HepG2 (cell line): ENCODE measurements around the gene GSTA1. TPM values are rescaled to one million over a fixed set of nuclear protein-coding genes. Genes with fewer than 3 reads are reported as not detected.

ENCODE experiments used
- CREB1 ChIP-seq, 2 experiments: fragments of 450-650 bp in 1 of 2; IDR thresholded peaks; 2 replicates each; pipeline ENCODE4 v1.6.1; 2016 to 2017; ENCODE audit warnings: control low read depth in 1 of 2, mild to moderate bottlenecking in 1 of 2, missing compliant biosample characterization in 1 of 2, missing genetic modification characterization in 1 of 2
- HMG20A ChIP-seq: IDR thresholded peaks from 2 replicates; pipeline ENCODE4 v1.6.1; 2016; ENCODE audit warnings: borderline replicate concordance
- HNRNPL ChIP-seq: fragments of 200-400 bp; formaldehyde crosslinking; IDR thresholded peaks from 2 replicates; pipeline ENCODE4 v1.6.1; 2017; ENCODE audit warnings: mild to moderate bottlenecking, low read depth, low read length
- JUNB ChIP-seq: sonication (generic); formaldehyde crosslinking; IDR thresholded peaks from 2 replicates; pipeline ENCODE4 v1.8.0; 2022; ENCODE audit warnings: missing genetic modification reagents, mild to moderate bottlenecking, borderline replicate concordance
- LCORL ChIP-seq, 2 experiments: fragments of 450-650 bp in 1 of 2; sonication (generic) in 1 of 2; formaldehyde crosslinking in 1 of 2; IDR thresholded peaks; 2 replicates each; pipeline versions ENCODE4 v1.5.0 to v1.6.1; 2017 to 2020; ENCODE audit warnings: antibody characterized with exemption in 1 of 2, missing genetic modification reagents in 1 of 2
- NFE2L1 ChIP-seq: sonication (generic); formaldehyde crosslinking; IDR thresholded peaks from 2 replicates; pipeline ENCODE4 v1.4.0; 2020; ENCODE audit warnings: missing genetic modification reagents, mild to moderate bottlenecking, borderline replicate concordance
- SAFB2 ChIP-seq: sonication (generic); formaldehyde crosslinking; IDR thresholded peaks from 2 replicates; pipeline ENCODE4 v1.5.1; 2020; ENCODE audit warnings: missing genetic modification reagents, low read depth, mild to moderate bottlenecking, borderline replicate concordance
- SIN3A ChIP-seq: IDR thresholded peaks from 2 replicates; pipeline ENCODE4 v1.6.1; 2011; ENCODE audit warnings: low read depth, mild to moderate bottlenecking, control low read depth, low read length, borderline replicate concordance
- SP4 ChIP-seq: sonication (generic); formaldehyde crosslinking; IDR thresholded peaks from 2 replicates; pipeline ENCODE4 v1.8.1; 2023; ENCODE audit warnings: mild to moderate bottlenecking, missing genetic modification reagents
- ZBTB1 ChIP-seq: sonication (generic); formaldehyde crosslinking; IDR thresholded peaks from 2 replicates; pipeline ENCODE4 v1.4.0; 2020; ENCODE audit warnings: missing genetic modification reagents, borderline replicate concordance
- ZFP36 ChIP-seq: fragments of 150-350 bp; IDR thresholded peaks from 2 replicates; pipeline ENCODE4 v1.6.1; 2018; ENCODE audit warnings: borderline replicate concordance, low read length, low read depth; ENCODE audit not compliant: partially characterized antibody
- ZFYVE20 ChIP-seq: sonication (generic); formaldehyde crosslinking; IDR thresholded peaks from 2 replicates; pipeline ENCODE4 v1.8.0; 2023; ENCODE audit warnings: low read depth, mild to moderate bottlenecking, moderate library complexity, missing genetic modification reagents, borderline replicate concordance
- ZNF124 ChIP-seq: sonication (generic); formaldehyde crosslinking; IDR thresholded peaks from 2 replicates; pipeline ENCODE4 v1.4.0; 2020; ENCODE audit warnings: missing genetic modification reagents
- ZNF317 ChIP-seq: sonication (generic); formaldehyde crosslinking; IDR thresholded peaks from 2 replicates; pipeline ENCODE4 v1.5.0; 2020; ENCODE audit warnings: mild to moderate bottlenecking, missing genetic modification reagents
- ZNF577 ChIP-seq: sonication (generic); formaldehyde crosslinking; IDR thresholded peaks from 2 replicates; pipeline ENCODE4 v1.4.0; 2020; ENCODE audit warnings: mild to moderate bottlenecking, low read depth, missing genetic modification reagents, borderline replicate concordance
- ZNF766 ChIP-seq: sonication (generic); formaldehyde crosslinking; IDR thresholded peaks from 2 replicates; pipeline ENCODE4 v1.5.0; 2020; ENCODE audit warnings: missing genetic modification reagents, borderline replicate concordance
- ZNF773 ChIP-seq: sonication (generic); formaldehyde crosslinking; IDR thresholded peaks from 2 replicates; pipeline ENCODE4 v1.4.0; 2020; ENCODE audit warnings: missing genetic modification reagents, borderline replicate concordance
- ZNF776 ChIP-seq: sonication (generic); formaldehyde crosslinking; IDR thresholded peaks from 2 replicates; pipeline ENCODE4 v1.4.0; 2020; ENCODE audit warnings: mild to moderate bottlenecking, missing genetic modification reagents
- ZNF790 ChIP-seq: sonication (generic); formaldehyde crosslinking; IDR thresholded peaks from 2 replicates; pipeline ENCODE4 v1.8.0; 2022; ENCODE audit warnings: missing genetic modification reagents, mild to moderate bottlenecking, borderline replicate concordance
- polyA plus RNA-seq, 8 experiments: library from polyadenylated mRNA; depleted of rRNA in 3 of 8; stranded (reverse) in 7 of 8; unstranded in 1 of 8; fragments of >200 nt; fragmentation: Illumina TruSeq in 4 of 8; extraction: Trizol in 4 of 8; gene quantifications; 2 replicates each; pipeline versions ENCODE4 v1.2.1 to v1.2.3, GENCODE V29; 2011 to 2016; ENCODE audit warnings: low read depth in 4 of 8, missing spikeins in 1 of 8, mixed read lengths in 1 of 8; ENCODE audit not compliant: insufficient read depth in 1 of 8
- total RNA-seq, 5 experiments: library from RNA; depleted of rRNA; stranded (reverse); fragments of >200 nt; fragmentation: Illumina TruSeq; extraction: Trizol; gene quantifications; 2 replicates each; pipeline ENCODE4 v1.2.3, GENCODE V29; 2016; ENCODE audit warnings: low read depth in 1 of 5
- TF ChIP-seq, protein P1 (sequence below): sonication (generic); formaldehyde crosslinking; IDR thresholded peaks from 2 replicates; pipeline ENCODE4 v1.5.0; 2020; ENCODE audit warnings: missing genetic modification reagents
- TF ChIP-seq, protein P2 (sequence below): sonication (generic); formaldehyde crosslinking; IDR thresholded peaks from 2 replicates; pipeline ENCODE4 v1.5.0; 2020; ENCODE audit warnings: missing genetic modification reagents
- TF ChIP-seq, protein P3 (sequence below): sonication (generic); formaldehyde crosslinking; IDR thresholded peaks from 2 replicates; pipeline ENCODE4; 2020; ENCODE audit warnings: missing genetic modification reagents, mild to moderate bottlenecking, borderline replicate concordance
- TF ChIP-seq, protein P4 (sequence below): sonication (generic); formaldehyde crosslinking; IDR thresholded peaks from 2 replicates; pipeline ENCODE4 v1.4.0; 2020; ENCODE audit warnings: mild to moderate bottlenecking, missing genetic modification reagents

The GSTA1 gene
- total and polyA plus RNA-seq, 2 of the 13 experiments (the other 11 are each of a cell fraction or from before 2014, with no cell fraction given) = 6.2 to 282 TPM

- TF ChIP-seq, protein P1, sequence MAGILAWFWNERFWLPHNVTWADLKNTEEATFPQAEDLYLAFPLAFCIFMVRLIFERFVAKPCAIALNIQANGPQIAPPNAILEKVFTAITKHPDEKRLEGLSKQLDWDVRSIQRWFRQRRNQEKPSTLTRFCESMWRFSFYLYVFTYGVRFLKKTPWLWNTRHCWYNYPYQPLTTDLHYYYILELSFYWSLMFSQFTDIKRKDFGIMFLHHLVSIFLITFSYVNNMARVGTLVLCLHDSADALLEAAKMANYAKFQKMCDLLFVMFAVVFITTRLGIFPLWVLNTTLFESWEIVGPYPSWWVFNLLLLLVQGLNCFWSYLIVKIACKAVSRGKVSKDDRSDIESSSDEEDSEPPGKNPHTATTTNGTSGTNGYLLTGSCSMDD (CRISPR knock-in tag) = no peak
- no peak for TF ChIP-seq ZNF790 (CRISPR knock-in tag)
- peak; percentile 40; the same call in 1 of the 2 replicates for TF ChIP-seq ZNF317 (CRISPR knock-in tag)
- TF ChIP-seq HNRNPL = no peak
- TF ChIP-seq JUNB (CRISPR knock-in tag) = no peak
- no peak for TF ChIP-seq LCORL (IDR thresholded peaks at IDR 0.05)
- no peak; the same call in 1 of the 2 replicates for TF ChIP-seq LCORL (CRISPR knock-in tag; IDR thresholded peaks at IDR 0.05)
- 0 out of 2 replicates have a peak, but pooled peaks have one; percentile 23 for TF ChIP-seq ZNF124 (CRISPR knock-in tag)
- TF ChIP-seq CREB1 (IDR thresholded peaks at IDR 0.05) = no peak
- no peak for TF ChIP-seq CREB1 (CRISPR knock-in tag; IDR thresholded peaks at IDR 0.05)
- TF ChIP-seq SIN3A = no peak
- TF ChIP-seq ZFP36 = no peak
- TF ChIP-seq HMG20A = peak; percentile 32; the same call in 1 of the 2 replicates
- no peak for TF ChIP-seq ZNF773 (CRISPR knock-in tag)
- TF ChIP-seq ZNF776 (CRISPR knock-in tag) = no peak
- no peak for TF ChIP-seq SP4 (CRISPR knock-in tag)
- TF ChIP-seq, protein P2, sequence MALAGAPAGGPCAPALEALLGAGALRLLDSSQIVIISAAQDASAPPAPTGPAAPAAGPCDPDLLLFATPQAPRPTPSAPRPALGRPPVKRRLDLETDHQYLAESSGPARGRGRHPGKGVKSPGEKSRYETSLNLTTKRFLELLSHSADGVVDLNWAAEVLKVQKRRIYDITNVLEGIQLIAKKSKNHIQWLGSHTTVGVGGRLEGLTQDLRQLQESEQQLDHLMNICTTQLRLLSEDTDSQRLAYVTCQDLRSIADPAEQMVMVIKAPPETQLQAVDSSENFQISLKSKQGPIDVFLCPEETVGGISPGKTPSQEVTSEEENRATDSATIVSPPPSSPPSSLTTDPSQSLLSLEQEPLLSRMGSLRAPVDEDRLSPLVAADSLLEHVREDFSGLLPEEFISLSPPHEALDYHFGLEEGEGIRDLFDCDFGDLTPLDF = no peak
- no peak for TF ChIP-seq ZNF577 (CRISPR knock-in tag)
- TF ChIP-seq ZBTB1 (CRISPR knock-in tag) = no peak
- no peak for TF ChIP-seq NFE2L1 (CRISPR knock-in tag)
- 0 out of 2 replicates have a peak, but pooled peaks have one; percentile 39 for TF ChIP-seq ZNF766 (CRISPR knock-in tag)
- TF ChIP-seq, protein P3, sequence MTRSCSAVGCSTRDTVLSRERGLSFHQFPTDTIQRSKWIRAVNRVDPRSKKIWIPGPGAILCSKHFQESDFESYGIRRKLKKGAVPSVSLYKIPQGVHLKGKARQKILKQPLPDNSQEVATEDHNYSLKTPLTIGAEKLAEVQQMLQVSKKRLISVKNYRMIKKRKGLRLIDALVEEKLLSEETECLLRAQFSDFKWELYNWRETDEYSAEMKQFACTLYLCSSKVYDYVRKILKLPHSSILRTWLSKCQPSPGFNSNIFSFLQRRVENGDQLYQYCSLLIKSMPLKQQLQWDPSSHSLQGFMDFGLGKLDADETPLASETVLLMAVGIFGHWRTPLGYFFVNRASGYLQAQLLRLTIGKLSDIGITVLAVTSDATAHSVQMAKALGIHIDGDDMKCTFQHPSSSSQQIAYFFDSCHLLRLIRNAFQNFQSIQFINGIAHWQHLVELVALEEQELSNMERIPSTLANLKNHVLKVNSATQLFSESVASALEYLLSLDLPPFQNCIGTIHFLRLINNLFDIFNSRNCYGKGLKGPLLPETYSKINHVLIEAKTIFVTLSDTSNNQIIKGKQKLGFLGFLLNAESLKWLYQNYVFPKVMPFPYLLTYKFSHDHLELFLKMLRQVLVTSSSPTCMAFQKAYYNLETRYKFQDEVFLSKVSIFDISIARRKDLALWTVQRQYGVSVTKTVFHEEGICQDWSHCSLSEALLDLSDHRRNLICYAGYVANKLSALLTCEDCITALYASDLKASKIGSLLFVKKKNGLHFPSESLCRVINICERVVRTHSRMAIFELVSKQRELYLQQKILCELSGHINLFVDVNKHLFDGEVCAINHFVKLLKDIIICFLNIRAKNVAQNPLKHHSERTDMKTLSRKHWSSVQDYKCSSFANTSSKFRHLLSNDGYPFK (CRISPR knock-in tag) = peak; percentile 42; the same call in 1 of the 2 replicates
- TF ChIP-seq ZFYVE20 = no peak
- no peak for TF ChIP-seq SAFB2 (CRISPR knock-in tag)
- TF ChIP-seq, protein P4, sequence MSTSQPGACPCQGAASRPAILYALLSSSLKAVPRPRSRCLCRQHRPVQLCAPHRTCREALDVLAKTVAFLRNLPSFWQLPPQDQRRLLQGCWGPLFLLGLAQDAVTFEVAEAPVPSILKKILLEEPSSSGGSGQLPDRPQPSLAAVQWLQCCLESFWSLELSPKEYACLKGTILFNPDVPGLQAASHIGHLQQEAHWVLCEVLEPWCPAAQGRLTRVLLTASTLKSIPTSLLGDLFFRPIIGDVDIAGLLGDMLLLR (CRISPR knock-in tag) = 0 out of 2 replicates have a peak, but pooled peaks have one; percentile 39
Measured at GRCh38 chr6:52839124-52840055, 35.8 kb upstream of the GSTA1 start (continued).
